Measurements from ENCODE around the gene KLHL22.

Gene KLHL22

DNA sequence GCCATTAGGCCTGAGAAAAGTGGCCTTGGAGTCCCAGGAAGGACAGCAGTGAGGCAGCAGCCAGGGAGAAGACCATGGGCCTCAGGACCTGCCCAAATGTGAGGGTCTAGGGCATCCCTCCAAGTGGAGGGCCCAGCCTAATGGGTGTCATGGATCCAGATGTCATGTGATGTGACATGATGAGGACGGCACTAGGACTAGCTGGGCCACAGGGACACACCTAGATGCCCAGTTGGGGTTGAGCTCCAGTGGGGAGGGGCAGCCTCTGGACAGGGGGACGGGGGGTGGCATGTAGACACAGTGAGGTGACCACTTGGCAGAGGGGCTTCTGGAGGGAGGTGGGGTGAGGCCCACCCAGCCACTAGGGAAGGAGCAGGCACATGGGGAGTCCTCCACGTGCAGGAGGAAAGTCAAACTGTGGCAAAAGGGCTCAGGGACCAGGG lies 63.3 kb downstream of the KLHL22 start:
- DNase-seq (ENCODE audit: low spot score) = no peak

DNA sequence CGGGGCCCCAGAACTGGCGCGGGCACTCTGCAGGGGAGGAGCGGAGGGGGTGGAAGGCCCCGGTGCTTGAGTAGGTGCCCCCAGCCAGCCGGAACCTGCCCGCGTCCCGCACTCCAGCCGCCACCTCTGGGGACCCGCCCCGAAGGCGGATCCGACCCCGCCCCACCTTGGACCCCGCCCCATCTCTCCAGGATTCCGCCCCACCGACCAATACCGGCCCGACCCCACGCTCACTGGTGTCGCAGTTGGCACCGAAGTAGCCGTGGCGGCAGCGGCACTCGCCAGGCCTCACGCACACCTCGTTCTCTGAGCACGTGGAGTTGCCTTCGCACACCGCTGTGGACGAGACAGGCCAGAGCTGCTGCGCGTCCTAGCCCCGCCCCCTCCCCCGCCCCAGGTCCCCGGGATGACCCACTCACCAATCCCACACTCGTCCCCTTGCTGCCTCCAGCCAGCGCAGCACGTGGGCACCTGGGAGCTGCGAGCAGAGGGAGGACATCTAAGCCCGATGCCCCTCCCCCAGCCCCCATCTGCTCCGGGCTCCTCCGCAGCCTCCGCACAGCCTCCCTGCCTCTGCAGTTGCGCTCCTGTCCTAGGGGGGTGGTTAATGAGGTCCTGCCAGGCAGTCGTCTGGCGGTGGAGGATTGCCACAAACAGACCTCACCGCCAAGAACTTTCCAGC lies 63.9 kb downstream of the KLHL22 start:
- no peak for DNase-seq (ENCODE audit: low spot score)

DNA sequence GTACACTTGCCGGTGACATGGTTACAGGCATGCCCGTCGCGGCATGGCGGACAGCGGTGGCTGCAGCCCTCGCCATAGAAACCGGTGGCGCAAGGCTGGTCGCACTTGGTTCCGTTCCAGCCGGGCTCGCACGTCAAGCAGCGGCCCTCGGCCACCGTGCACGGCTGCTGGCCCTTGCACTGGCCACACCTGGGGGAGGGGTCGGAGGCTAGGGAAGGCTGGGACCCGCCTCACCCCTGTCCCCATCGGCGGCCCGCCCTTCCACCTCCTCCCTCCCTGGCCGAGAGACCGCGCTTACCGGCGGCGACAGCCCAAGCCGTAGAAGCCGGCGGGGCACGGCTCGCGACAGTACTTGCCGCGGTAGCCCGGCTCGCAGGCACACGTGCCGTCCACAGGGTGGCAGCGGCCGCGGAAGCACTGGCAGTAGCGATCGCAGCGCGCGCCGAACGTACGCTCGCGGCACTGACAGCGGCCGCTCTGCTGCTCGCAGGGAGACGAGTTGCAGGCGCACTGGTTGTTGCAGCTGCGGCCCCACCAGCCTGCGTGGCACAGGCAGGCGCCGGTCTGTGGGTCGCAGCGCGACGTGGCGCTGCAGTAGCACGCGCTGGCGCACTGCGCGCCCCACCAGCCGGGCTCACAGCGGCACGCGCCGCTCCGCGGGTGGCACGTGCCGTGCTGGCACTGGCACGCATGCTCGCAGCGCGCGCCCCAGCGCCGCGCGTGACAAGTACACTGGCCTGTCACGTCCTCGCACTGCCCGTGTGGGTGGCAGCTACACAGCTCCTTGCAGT lies 64.7 kb downstream of the KLHL22 start:
- no peak for DNase-seq (ENCODE audit: low spot score)

DNA sequence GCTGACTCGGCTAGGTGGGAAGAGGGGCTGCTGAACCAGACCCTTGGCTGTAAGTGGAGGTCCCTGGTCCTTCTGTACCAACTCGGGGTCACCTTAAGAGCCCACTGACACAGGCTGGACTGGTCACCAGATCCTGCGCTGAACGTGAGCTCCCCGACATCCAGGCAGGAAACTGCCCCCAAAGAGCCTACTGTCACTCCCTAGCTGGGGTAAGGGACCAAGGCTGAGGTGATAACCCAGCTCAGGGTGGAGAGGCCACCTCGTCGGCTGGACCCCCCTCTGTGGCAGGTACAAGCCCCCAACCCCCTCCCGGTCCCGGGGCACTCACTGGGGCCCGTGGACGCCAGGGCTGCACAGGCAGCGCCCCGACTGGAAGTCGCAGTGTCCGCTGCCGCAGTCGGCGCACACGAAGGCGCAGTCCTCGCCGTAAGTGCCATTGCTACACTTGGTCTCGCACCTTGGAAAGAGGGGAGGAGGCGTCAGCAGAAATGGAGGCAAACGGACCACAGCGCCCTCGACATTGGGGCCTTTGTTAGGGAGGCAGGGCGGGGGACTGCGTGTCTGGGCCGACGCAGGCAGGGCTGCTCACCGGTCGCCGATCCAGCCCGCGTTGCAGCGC lies 65.4 kb downstream of the KLHL22 start:
- no peak for DNase-seq (ENCODE audit: low spot score)

DNA sequence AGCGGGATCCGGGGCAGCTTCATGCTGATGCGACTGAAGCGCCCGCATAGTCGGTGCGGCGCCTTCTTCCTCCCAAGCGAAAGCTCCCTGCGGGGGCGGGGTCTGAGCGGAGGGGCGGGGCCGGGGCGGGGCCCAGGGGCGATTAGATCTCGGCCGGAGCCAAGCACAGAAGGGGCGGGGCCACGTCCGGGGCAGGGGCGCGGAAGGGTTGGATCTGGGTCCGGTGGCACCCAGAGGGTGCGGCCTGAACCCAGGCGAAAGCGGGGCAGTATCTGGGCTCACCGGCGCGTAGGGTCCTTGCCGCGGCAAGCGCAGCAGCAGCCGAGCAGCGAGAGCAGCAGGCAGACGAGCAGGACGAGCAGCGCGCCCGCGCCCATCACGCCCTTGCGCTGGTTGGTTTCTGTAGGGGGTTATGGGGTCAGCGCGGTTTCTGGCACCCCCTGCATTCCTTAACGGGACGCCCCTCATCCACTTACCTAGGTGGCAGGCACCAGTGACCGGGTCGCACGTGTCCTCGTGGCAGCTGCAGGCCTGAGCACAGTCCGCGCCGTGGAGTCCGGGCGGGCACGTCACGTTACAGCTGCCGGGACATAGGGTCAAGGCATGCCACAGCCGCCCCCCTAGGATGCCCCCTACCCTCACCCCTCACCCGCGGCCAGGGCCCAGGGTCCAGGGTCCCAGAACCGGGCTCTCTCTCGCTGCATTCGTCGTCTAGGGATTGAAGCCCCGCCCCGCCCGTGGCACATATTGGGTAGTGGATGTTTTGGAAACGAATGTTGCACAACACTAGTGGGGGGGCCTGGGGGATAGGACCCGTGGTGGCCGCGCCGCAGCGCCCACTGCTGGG lies 66.1 kb downstream of the KLHL22 start:
- no peak for DNase-seq (ENCODE audit: low spot score)

DNA sequence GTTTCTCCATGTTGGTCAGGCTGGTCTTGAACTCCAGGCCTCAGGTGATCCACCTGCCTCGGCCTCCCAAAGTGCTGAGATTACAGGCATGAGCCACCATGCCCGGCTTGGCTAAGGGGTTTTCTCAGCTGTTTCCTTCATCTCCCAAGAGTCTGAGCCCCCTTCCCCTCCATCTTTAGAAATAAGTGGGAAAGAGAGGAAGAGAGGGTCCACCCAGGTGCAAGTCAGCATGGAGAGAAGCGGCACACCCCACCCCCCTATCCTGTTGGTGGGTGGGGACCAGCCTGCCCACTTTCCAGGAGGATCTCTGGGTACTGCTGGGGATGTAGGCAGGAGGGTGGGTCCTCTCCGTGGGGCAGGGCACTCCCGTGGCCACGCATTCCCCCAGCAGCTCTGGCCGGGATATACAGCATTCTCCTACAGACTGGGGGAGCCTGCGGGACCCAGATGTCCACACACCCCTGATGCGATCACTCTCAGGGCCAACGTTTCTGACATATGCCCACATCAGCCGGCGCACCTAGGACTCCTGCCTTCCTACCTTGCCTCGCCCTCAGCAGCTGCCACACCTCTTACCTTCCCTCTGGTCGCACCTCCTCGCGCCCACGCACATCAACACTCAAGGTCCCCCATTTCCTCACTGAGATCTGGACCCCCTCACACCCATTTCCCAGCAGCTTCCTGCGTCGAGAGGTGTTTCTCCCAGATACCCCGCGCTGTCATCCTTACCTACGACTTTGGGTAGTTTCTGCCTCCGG lies 66.9 kb downstream of the KLHL22 start:
- no peak for DNase-seq (ENCODE audit: low spot score)

DNA sequence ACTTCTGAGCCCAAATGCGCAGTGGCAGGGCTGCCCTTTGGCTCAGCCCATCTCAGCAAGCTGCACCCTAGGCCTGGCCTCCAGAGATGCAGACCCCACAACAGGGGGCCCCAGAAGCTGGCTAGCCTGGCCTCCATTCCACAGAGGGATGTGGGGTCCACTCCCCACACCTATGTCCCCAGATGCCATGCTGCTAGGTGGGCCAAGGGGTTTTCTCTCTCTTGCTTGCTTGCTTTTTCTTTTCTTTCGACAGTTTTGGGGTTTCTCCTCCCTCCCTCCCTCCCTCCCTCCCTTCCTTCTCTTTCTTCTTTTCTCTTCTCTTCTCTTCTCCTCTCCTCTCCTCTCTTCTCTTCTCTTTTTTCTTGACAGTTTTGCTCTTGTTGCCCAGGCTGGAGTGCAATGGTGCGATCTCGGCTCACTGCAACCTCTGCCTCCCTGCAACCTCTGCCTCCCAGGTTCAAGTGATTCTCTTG lies 67.6 kb downstream of the KLHL22 start:
- DNase-seq (ENCODE audit: low spot score) = no peak

DNA sequence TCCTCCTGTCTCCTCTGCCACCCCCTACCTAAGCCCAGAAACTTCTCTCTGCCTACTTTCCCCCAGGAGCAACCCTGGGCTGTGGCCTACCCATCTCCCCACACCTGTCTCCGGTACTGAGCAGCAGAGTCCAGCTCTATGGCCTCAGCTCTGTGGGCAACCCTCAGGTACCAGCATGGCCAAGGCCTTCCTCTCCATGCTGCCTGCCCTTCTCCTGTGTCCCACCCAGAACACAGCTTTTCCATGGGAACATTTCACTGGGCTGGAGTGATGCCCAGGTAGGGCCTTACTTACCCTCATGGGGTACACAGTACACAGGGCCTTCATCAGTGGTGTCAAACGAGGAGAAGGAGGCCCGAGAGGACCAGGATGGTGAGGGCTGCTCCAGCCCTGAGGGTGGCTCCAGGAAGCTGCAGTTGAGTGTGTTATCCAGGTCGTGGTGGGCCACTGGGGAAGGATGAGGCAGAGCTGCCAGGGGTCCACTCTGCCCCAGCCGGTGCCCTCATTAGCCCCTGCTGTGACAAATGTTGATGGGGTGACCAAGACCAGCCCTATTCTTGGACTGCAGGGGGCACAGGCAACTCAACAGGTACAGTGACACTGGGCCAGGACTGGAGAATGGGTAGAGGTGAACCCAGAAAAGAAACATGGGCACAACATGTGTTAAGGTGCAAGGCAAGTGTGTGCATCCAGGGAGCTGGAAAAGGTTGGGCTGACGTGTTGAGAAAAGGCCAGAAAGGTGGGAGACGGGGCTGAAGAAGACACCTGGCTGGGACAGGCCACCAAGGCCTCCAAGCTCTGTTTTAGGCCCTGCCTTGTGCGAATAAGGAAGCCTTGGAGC lies 68.3 kb downstream of the KLHL22 start:
- no peak for DNase-seq (ENCODE audit: low spot score)

DNA sequence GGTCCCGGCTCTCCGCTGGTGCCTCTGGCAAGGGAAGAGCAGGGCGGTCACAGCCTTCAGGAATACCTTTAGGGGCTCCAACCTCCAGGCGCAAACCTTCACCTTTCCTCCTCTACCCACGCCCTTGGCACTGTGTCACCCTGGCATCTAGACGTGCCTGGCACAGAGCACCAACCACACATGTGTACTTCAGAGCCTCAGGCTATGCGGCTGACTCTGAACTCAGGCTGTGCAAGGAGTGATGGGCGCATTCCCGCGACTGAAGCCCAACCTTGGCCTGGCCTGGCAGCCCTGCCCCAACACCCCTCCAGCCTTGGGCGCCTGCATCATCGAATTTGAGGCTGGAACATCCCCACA lies 69.4 kb downstream of the KLHL22 start:
- DNase-seq (ENCODE audit: low spot score) = no peak

DNA sequence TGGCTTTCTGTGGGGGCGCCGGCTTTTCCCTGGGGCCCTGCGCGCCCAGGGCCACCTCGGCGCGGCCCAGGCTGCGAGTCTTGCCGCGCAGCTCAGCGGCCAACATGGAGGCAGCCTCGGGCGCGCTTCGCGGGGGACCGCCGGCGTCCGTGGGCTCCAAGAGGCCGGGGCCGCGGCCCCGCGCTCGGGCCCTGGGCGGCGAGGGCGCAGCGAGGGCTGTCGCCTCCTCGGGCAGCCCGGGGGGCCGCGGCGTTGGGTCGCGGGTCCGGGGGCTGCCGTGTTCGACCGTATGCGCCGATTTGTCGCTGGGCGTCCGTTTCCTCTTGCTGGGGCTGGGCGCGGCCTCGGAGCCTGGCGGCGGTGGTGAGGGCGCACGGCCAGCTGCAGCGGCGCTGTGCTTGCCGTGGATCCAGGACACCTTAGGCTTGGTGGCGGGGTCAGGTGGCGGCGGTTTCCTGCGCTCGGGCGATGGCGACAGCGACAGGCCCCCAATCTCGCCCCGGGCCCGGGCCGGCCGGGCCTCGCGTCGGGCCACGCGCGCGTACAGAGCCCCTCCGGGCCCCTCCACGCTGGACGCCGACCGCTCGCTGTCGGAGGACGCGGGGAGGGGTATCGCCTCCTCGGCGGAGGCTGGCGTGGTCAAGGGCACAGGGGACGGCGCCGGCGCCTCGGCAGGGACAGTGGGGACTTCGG lies 69.9 kb downstream of the KLHL22 start:
- DNase-seq (ENCODE audit: low spot score) = no peak

DNA sequence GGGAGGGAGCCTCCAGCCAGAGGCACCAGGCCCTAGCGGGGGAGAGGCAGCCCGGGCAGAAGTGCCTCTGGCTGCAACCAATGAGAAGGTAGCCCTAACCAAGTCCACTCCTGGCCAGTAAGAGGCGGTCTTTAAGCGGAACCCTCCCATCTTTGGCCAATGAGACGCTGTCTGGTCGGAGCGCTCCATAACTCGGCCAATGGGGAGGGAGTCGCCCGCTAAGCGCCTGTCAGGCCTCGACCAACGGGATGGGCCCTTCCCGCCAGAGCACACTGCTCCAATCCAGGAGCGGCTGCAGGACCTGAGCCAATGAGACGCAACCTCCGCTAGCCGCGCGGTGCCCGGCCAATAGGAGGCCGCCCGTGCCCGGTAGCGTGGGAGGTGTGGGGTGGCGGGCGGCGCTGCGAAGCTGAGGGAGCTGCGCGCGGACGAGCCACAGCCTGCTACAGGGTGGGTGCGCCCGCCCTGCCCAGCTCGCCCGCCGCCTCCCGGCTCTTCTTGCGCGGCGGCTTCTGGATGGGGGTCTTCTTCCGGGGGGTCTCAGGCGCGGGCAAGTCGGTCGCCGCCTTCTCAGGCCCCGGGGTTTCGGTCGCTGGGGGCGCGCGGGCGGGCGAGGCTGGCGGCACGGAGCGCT lies 70.5 kb downstream of the KLHL22 start:
- DNase-seq (ENCODE audit: low spot score) = no peak

DNA sequence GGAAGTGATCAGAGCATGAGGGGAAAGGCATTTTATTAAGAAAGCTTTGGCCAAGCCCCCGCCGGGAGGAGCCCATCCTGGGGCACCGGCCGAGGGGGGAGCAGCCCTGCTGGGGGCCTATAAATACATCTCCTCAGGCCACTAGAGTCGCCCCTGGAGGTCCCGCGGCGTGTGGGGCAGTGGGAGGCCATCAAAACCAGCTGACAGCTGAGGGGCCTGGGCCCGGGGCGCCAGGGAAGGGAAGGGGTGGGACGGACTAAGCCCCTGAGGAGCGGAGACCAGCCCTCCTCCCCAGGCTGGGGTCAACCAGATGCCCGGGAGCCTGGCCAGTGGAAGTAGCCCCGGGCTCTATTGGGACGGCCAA lies 71.0 kb downstream of the KLHL22 start:
- DNase-seq (ENCODE audit: low spot score) = no peak

DNA sequence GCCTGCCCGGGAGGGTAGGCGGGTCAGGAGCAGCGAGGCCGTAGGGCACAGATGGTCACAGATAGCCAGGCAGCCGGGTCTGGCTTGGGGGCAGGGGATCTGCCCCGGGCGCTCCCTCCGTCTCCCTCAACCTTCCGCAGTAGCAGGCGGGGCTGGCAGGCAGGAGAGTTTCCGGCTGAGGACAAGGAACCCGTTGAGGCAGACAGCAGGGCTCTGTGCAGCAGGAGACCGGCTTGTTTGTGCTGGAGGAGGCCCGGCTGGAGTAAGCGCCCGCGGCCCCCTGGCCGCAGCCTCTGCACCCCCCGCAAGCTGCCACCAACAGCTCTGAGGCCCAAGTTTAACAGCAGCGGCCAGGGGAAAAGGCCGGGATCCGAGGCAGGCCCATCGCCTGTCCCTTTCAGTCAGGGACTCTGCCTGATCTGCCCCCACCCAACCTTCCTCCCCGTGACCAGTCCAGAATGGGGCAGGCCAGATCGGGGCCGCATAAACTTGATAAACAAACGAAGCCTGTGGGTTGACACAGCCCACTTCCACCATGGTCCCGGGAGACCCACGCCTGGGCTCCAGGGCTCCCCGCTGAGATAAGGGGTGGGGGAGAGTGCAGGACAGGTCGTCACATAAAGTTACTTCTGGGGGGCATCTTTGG lies 71.6 kb downstream of the KLHL22 start:
- peak; percentile 47 for DNase-seq (ENCODE audit: low spot score)

DNA sequence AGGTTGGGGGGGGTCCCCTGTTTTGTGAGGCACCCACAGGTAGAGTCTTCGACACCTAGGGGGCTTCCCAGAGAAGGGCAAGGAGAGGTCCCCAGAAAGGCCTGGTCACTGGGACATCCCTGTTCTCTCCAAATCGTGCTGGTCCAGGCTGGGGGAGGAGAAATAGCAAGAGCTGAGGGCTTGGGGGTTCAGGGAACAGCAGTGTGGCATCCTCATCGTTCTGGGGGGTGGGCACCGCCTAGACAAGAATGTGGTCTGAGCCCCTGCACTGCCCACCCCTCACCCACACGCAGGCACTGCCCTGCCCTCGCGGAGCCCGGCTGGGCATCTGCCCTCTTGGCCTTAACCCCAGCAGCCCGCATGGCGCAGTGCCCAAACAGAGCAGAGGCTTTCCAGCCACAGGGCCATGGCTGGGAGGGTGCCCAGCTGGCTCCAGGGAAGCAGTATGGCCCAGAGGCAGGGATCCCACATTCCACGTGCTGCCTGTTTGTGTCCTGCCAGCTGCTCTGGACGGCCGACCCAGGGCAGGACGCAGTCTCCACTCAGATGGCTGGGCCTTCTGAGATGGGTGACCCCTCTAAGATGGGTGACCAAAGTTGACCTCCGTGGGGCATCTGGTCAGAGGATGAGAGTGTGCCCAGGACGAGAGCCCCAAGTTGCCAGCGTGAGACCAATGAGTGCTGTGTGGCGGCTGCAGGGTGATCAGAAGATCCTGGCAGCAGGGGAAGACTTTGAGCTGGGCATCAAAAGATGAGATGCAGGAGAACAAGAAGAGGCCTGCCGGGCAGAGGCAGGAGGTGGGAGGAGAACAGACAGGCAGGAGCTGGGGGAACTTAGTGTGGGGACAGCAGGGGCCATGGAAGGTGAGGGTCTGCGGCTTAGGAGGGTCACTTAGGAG lies 72.3 kb downstream of the KLHL22 start:
- DNase-seq (ENCODE audit: low spot score) = peak; percentile 92

DNA sequence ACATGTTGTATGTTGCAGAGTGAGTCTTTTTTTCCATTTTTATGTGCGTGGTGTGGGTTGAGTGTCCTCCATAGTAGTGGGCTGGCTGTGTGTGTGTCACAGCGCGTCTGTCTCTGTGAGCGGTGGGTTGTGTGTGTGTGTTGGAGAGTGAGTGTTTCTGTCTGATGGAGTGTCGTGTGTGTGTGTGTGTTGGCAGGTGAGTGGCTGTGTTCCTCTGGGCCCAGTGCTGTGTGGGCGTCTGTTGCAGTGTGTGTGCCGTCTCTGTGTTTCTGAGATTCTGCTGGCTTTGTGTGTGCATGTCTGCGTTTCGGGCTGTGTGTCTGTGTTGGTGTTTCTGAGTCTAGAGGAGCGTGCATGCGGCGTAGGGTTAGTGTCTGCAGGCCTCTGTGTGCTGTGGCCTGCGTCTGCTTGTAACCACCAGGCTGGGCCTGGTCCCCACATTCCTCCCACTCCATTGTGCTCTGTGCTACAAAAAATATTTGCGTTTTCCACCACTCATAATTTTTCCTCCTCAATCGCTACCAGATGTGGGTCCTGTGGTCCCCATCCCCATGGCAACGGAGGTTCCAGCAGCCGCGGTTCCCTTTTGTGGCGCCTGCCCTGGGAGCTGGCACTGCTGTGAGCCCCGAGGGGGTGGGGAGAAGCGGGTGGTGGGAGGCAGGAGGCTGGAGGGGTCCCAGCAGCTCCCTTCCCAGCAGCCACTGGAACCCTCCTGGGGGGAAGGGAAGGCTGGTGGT lies 73.2 kb downstream of the KLHL22 start:
- DNase-seq (ENCODE audit: low spot score) = no peak

DNA sequence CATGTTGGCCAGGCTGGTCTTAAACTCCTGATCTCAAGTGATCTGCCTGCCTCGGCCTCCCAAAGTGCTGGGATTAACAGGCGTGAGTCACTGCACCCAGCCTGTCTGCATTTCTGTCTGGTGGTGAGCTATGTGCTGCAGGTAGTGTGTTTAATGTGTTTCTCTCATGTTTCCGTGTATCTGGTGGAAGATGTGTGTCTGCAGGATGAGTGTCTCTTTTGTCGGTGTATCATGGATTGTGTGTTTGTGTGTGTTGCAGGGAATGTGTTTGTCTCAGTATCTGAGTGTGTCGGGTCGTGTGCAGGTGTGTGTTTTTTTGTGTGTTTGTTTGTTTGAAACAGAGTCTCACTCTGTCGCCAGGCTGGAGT lies 74.1 kb downstream of the KLHL22 start:
- no peak for DNase-seq (ENCODE audit: low spot score)

DNA sequence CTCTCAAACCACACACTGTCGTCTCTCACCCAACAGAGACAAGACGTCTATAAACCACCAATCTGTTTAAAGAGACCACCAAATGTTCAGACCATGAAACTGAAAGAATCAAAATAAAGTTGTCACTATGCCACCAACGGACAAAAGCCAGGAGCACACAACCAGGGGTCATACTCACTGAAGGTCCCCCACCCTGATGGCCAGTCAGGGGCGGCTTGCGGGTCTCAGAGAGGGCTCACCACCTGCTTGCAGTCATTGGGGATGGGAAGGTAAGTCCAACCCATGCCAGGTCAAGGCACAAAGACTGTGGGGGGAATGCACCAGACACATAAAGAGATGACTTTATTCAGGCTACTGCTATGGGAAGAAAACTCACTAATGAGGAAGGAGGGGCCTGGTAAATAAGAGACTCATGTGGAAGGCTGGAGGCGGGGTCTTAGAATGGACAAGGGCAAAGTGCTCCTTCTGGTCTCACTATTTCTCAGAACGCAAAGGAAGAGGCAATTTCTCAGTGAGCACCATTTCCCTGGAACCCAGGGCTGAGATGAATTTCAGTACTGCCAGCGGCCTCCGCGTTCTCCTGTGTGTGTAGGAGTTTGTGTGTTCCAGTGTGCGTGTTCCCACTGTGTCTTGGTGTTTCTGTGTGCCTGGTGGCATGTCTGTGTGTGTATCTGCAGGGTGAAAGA lies 75.3 kb downstream of the KLHL22 start:
- no peak for DNase-seq (ENCODE audit: low spot score)
